Activated CD4-positive, alpha-beta T cell treated with anti-CD3 and anti-CD28 coated beads, Interleukin-2, amount 50 U/mL, for 4 hours (primary cell): ENCODE measurements around the gene TMEM40.
"Not testable (repeated sequence)": the region's sequence is repeated elsewhere in the genome, so short reads cannot be mapped to it uniquely, and the experiment has no call there.

Source experiments
- DNase-seq, 2 experiments: peaks; one replicate each; pipeline ENCODE4 v3.0.0-alpha.2; 2020

TMEM40 gene

GRCh38 chr3:12750223-12750622 is 8.8 kb downstream of the TMEM40 start:
- no peak for DNase-seq

- no peak for DNase-seq
These were observed 10.6 kb downstream of the TMEM40 start for GRCh38 chr3:12748477-12748876.

- DNase-seq, result no peak
These were observed 12.6 kb downstream of the TMEM40 start for GRCh38 chr3:12746419-12746818.

GRCh38 chr3:12744326-12744725 is 14.7 kb downstream of the TMEM40 start:
- no peak for DNase-seq

GRCh38 chr3:12743583-12743982 is 15.5 kb downstream of the TMEM40 start:
- DNase-seq, result no peak

- DNase-seq, result no peak
These were observed 16.5 kb downstream of the TMEM40 start for GRCh38 chr3:12742330-12743107.

- no peak for DNase-seq
These were observed 17.9 kb downstream of the TMEM40 start for GRCh38 chr3:12741209-12741608.

GRCh38 chr3:12737833-12738232 is 21.2 kb downstream of the TMEM40 start:
- no peak for DNase-seq

GRCh38 chr3:12737319-12737718 is 21.7 kb downstream of the TMEM40 start:
- DNase-seq, result no peak

- DNase-seq, result no peak
These were observed 24.1 kb downstream of the TMEM40 start for GRCh38 chr3:12734960-12735359.

- DNase-seq, result no peak
These were observed 25.5 kb downstream of the TMEM40 start for GRCh38 chr3:12733566-12733965.

- DNase-seq, result no peak
These were observed 28.4 kb downstream of the TMEM40 start for GRCh38 chr3:12730506-12731242.

- DNase-seq, result no peak
These were observed 29.9 kb downstream of the TMEM40 start for GRCh38 chr3:12729051-12729651.

- DNase-seq, result no peak
These were observed 31.1 kb downstream of the TMEM40 start for GRCh38 chr3:12727937-12728336.

- DNase-seq, result no peak
These were observed 31.6 kb downstream of the TMEM40 start for GRCh38 chr3:12727481-12727880.

GRCh38 chr3:12725436-12725835 is 33.6 kb downstream of the TMEM40 start:
- no peak for DNase-seq

- no peak for DNase-seq
These were observed 34.3 kb downstream of the TMEM40 start for GRCh38 chr3:12724794-12725193.

- DNase-seq, result not testable (repeated sequence)
These were observed 35.7 kb downstream of the TMEM40 start for GRCh38 chr3:12723362-12723761.

GRCh38 chr3:12722226-12722625 is 36.8 kb downstream of the TMEM40 start:
- no peak for DNase-seq

- DNase-seq, result peak; percentile 60 to 63
These were observed 38.8 kb downstream of the TMEM40 start for GRCh38 chr3:12719984-12720898.

GRCh38 chr3:12719541-12719940 is 39.5 kb downstream of the TMEM40 start:
- DNase-seq, result no peak

- no peak for DNase-seq
These were observed 42.4 kb downstream of the TMEM40 start for GRCh38 chr3:12716605-12717151.

- no peak for DNase-seq
These were observed 44.8 kb downstream of the TMEM40 start for GRCh38 chr3:12714278-12714677.
